HepG2 (cell line): ENCODE measurements around the gene DFFA. TPM values are rescaled to one million over a fixed set of nuclear protein-coding genes. Genes with fewer than 3 reads are reported as not detected.

Experiments used
- CEBPG ChIP-seq: IDR thresholded peaks from 2 replicates; pipeline ENCODE4 v1.6.1; 2016
- ETV6 ChIP-seq: sonication (generic); formaldehyde crosslinking; conservative IDR thresholded peaks from 2 replicates; pipeline ENCODE4 v1.4.0; 2020; ENCODE audit warnings: missing genetic modification reagents
- KDM6A ChIP-seq: IDR thresholded peaks from 2 replicates; pipeline ENCODE4 v1.6.1; 2016; ENCODE audit warnings: low read depth
- MYPOP ChIP-seq: sonication (generic); formaldehyde crosslinking; IDR thresholded peaks from 2 replicates; pipeline ENCODE4 v1.8.1; 2023; ENCODE audit warnings: mild to moderate bottlenecking, moderate library complexity, missing genetic modification reagents
- RAD51 ChIP-seq: fragments of 450-650 bp; IDR thresholded peaks from 2 replicates; pipeline ENCODE4 v1.6.1; 2016; ENCODE audit warnings: borderline replicate concordance
- RBM39 ChIP-seq: fragments of 200-400 bp; formaldehyde crosslinking; IDR thresholded peaks from one replicate; pipeline ENCODE4 v1.6.1; 2018; ENCODE audit warnings: antibody characterized with exemption, mild to moderate bottlenecking, low read depth, low read length; ENCODE audit not compliant: poor library complexity, severe bottlenecking
- SATB2 ChIP-seq: sonication (generic); formaldehyde crosslinking; IDR thresholded peaks from 2 replicates; pipeline ENCODE4 v1.5.0; 2020; ENCODE audit warnings: missing genetic modification reagents
- SNRNP70 ChIP-seq: fragments of 200-400 bp; formaldehyde crosslinking; IDR thresholded peaks from 2 replicates; pipeline ENCODE4 v1.6.1; 2017; ENCODE audit warnings: mild to moderate bottlenecking, low read depth, low read length, moderate library complexity
- SRF ChIP-seq: IDR thresholded peaks from 2 replicates; pipeline ENCODE4 v1.6.1; 2011; ENCODE audit warnings: mild to moderate bottlenecking, low read depth, low read length, moderate library complexity
- ZMYM4 ChIP-seq: sonication (generic); formaldehyde crosslinking; IDR thresholded peaks from 2 replicates; pipeline ENCODE4 v1.8.1; 2023; ENCODE audit warnings: mild to moderate bottlenecking, missing genetic modification reagents
- ZNF138 ChIP-seq: sonication (generic); formaldehyde crosslinking; IDR thresholded peaks from 2 replicates; pipeline ENCODE4 v1.5.0; 2020; ENCODE audit warnings: mild to moderate bottlenecking, low read depth, missing genetic modification reagents
- ZNF33B ChIP-seq: sonication (generic); formaldehyde crosslinking; IDR thresholded peaks from 2 replicates; pipeline ENCODE4 v1.5.1; 2020; ENCODE audit warnings: mild to moderate bottlenecking, missing genetic modification reagents
- ZNF460 ChIP-seq: sonication (generic); formaldehyde crosslinking; IDR thresholded peaks from 2 replicates; pipeline ENCODE4 v1.5.1; 2020; ENCODE audit warnings: missing genetic modification reagents, mild to moderate bottlenecking, borderline replicate concordance
- ZSCAN20 ChIP-seq: sonication (generic); formaldehyde crosslinking; IDR thresholded peaks from 2 replicates; pipeline ENCODE4 v1.4.0; 2020; ENCODE audit warnings: missing genetic modification reagents, mild to moderate bottlenecking, borderline replicate concordance
- ZSCAN5A ChIP-seq: sonication (generic); formaldehyde crosslinking; IDR thresholded peaks from 2 replicates; pipeline ENCODE4 v1.8.0; 2022; ENCODE audit warnings: mild to moderate bottlenecking, missing genetic modification reagents, borderline replicate concordance
- polyA plus RNA-seq, 8 experiments: library from polyadenylated mRNA; depleted of rRNA in 3 of 8; stranded (reverse) in 7 of 8; unstranded in 1 of 8; fragments of >200 nt; fragmentation: Illumina TruSeq in 4 of 8; extraction: Trizol in 4 of 8; gene quantifications; 2 replicates each; pipeline versions ENCODE4 v1.2.1 to v1.2.3, GENCODE V29; 2011 to 2016; ENCODE audit warnings: low read depth in 4 of 8, missing spikeins in 1 of 8, mixed read lengths in 1 of 8; ENCODE audit not compliant: insufficient read depth in 1 of 8
- total RNA-seq, 5 experiments: library from RNA; depleted of rRNA; stranded (reverse); fragments of >200 nt; fragmentation: Illumina TruSeq; extraction: Trizol; gene quantifications; 2 replicates each; pipeline ENCODE4 v1.2.3, GENCODE V29; 2016; ENCODE audit warnings: low read depth in 1 of 5
- TF ChIP-seq, protein P1 (sequence below): sonication (generic); formaldehyde crosslinking; IDR thresholded peaks from 2 replicates; pipeline ENCODE4 v1.5.0; 2020; ENCODE audit warnings: missing genetic modification reagents
- TF ChIP-seq, protein P2 (sequence below): sonication (generic); formaldehyde crosslinking; IDR thresholded peaks from 2 replicates; pipeline ENCODE4 v1.8.1; 2022; ENCODE audit warnings: mild to moderate bottlenecking, missing genetic modification reagents
- TF ChIP-seq, protein P3 (sequence below): sonication (generic); formaldehyde crosslinking; IDR thresholded peaks from 2 replicates; pipeline ENCODE4 v1.4.0; 2020; ENCODE audit warnings: missing genetic modification reagents
- TF ChIP-seq, protein P4 (sequence below): sonication (generic); formaldehyde crosslinking; IDR thresholded peaks from 2 replicates; pipeline ENCODE4 v1.4.0; 2020; ENCODE audit warnings: missing genetic modification reagents

DFFA gene
- total and polyA plus RNA-seq, 2 of the 13 experiments (the other 11 are each of a cell fraction or from before 2014, with no cell fraction given), result 16.5 to 33.9 TPM

GRCh38 chr1:10507111-10507879 is 35.0 kb upstream of the DFFA start (continued):
- no peak for TF ChIP-seq ZSCAN5A
- TF ChIP-seq MYPOP, result no peak
- no peak for TF ChIP-seq RAD51
- TF ChIP-seq, protein P1, sequence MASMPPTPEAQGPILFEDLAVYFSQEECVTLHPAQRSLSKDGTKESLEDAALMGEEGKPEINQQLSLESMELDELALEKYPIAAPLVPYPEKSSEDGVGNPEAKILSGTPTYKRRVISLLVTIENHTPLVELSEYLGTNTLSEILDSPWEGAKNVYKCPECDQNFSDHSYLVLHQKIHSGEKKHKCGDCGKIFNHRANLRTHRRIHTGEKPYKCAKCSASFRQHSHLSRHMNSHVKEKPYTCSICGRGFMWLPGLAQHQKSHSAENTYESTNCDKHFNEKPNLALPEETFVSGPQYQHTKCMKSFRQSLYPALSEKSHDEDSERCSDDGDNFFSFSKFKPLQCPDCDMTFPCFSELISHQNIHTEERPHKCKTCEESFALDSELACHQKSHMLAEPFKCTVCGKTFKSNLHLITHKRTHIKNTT (CRISPR knock-in tag), result no peak
- no peak for TF ChIP-seq ZNF138 (CRISPR knock-in tag)
- TF ChIP-seq, protein P2, sequence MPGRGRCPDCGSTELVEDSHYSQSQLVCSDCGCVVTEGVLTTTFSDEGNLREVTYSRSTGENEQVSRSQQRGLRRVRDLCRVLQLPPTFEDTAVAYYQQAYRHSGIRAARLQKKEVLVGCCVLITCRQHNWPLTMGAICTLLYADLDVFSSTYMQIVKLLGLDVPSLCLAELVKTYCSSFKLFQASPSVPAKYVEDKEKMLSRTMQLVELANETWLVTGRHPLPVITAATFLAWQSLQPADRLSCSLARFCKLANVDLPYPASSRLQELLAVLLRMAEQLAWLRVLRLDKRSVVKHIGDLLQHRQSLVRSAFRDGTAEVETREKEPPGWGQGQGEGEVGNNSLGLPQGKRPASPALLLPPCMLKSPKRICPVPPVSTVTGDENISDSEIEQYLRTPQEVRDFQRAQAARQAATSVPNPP (CRISPR knock-in tag), result no peak
- TF ChIP-seq, protein P3, sequence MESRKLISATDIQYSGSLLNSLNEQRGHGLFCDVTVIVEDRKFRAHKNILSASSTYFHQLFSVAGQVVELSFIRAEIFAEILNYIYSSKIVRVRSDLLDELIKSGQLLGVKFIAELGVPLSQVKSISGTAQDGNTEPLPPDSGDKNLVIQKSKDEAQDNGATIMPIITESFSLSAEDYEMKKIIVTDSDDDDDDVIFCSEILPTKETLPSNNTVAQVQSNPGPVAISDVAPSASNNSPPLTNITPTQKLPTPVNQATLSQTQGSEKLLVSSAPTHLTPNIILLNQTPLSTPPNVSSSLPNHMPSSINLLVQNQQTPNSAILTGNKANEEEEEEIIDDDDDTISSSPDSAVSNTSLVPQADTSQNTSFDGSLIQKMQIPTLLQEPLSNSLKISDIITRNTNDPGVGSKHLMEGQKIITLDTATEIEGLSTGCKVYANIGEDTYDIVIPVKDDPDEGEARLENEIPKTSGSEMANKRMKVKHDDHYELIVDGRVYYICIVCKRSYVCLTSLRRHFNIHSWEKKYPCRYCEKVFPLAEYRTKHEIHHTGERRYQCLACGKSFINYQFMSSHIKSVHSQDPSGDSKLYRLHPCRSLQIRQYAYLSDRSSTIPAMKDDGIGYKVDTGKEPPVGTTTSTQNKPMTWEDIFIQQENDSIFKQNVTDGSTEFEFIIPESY (CRISPR knock-in tag), result no peak
- no peak for TF ChIP-seq ZNF460 (CRISPR knock-in tag)
- TF ChIP-seq RBM39, result no peak
- no peak for TF ChIP-seq SNRNP70
- no peak for TF ChIP-seq SATB2 (CRISPR knock-in tag)
- no peak for TF ChIP-seq SRF
- no peak for TF ChIP-seq ZSCAN20 (CRISPR knock-in tag)
- TF ChIP-seq CEBPG (CRISPR knock-in tag), result peak; percentile 92
- TF ChIP-seq ETV6 (CRISPR knock-in tag), result no peak
- no peak for TF ChIP-seq ZNF33B (CRISPR knock-in tag)
- TF ChIP-seq KDM6A (CRISPR knock-in tag), result no peak
- TF ChIP-seq, protein P4, sequence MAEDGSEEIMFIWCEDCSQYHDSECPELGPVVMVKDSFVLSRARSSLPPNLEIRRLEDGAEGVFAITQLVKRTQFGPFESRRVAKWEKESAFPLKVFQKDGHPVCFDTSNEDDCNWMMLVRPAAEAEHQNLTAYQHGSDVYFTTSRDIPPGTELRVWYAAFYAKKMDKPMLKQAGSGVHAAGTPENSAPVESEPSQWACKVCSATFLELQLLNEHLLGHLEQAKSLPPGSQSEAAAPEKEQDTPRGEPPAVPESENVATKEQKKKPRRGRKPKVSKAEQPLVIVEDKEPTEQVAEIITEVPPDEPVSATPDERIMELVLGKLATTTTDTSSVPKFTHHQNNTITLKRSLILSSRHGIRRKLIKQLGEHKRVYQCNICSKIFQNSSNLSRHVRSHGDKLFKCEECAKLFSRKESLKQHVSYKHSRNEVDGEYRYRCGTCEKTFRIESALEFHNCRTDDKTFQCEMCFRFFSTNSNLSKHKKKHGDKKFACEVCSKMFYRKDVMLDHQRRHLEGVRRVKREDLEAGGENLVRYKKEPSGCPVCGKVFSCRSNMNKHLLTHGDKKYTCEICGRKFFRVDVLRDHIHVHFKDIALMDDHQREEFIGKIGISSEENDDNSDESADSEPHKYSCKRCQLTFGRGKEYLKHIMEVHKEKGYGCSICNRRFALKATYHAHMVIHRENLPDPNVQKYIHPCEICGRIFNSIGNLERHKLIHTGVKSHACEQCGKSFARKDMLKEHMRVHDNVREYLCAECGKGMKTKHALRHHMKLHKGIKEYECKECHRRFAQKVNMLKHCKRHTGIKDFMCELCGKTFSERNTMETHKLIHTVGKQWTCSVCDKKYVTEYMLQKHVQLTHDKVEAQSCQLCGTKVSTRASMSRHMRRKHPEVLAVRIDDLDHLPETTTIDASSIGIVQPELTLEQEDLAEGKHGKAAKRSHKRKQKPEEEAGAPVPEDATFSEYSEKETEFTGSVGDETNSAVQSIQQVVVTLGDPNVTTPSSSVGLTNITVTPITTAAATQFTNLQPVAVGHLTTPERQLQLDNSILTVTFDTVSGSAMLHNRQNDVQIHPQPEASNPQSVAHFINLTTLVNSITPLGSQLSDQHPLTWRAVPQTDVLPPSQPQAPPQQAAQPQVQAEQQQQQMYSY (CRISPR knock-in tag), result no peak
- no peak for TF ChIP-seq ZMYM4 (CRISPR knock-in tag)
